ENCODE results near the gene PSENEN.

Gene PSENEN

DNA sequence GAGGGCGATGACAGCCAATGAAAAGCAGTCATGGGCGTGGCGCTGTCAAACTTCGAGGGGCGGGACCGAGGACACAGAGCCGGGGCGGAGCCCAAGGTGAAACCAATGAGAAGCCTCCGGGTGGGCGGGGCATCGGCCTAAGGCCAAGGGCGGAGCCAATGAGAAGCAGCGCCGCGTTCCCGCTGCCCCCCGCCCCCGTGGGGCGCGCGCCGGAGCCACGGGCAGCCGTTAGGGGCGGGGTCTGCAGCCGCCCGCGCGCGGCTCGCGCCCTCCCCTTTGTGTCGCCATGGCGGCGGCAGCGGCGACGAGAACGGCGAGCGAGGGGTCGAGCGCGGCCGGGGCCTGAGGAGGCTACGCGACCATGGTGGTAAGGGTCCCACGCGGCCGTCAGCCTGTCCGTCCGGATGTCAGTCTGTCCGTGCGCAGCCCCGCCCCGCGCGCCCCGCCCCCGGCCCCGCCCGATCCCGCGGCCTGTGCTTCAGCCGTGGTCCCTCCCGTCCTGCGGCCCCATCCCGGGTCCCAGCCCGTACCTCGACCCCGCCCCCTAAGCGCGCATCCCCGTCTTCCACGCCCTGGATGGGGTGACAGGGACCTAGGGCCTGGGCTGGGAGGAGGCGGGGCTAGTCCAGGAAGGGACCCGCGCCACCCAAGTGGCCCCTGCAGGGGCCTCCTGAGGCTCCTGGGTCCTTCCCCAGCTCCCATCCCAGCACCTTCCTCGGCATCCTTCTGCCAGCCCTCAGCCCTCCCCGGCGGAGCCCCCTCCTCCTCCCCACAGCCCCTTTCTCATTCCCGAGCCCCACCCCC lies 30.0 kb downstream of the PSENEN start, which contains the start of gene ARHGAP33:
Gene ARHGAP33 (plus strand): TSS at position 267 of the 804 bp plus-strand sequence. CDS start 95 bp downstream, at position 362.
- peaks cover 22 to 25% of the 10 kb centered on the region in 2 experiments for H3K36me3 ChIP-seq (ENCODE audit: control insufficient read depth in 2 of 2, insufficient read depth in 1 of 2, low read length in 2 of 2)
- ChIA-PET POLR2A (interaction anchor here (0.9 to 3.8 kb wide), 5 partner anchors 8 to 34 kb away, joined by 3 to 39 read pairs (median 8); partner anchors contain the start of genes IGFLR1, LIN37, PSENEN and U2AF1L4), CTCF (no interaction called here)
- H3K9me3 ChIP-seq (ENCODE audit: control insufficient read depth, insufficient read depth, low read depth, low read length): no peaks in the 10 kb centered on the region
- H3K4me3 ChIP-seq (ENCODE audit: low read depth, low read length): peak within 1 kb of the TSS; percentile 59
- H3K4me1 ChIP-seq (ENCODE audit: control insufficient read depth, insufficient read depth, low read length): peaks cover 24% of the 10 kb centered on the region
- peak within 1 kb of the TSS; percentile 48; the same call in 1 of the 2 replicates for H3K27ac ChIP-seq (ENCODE audit: extremely low read depth, low read depth, low read length)
- TF ChIP-seq, protein P1, sequence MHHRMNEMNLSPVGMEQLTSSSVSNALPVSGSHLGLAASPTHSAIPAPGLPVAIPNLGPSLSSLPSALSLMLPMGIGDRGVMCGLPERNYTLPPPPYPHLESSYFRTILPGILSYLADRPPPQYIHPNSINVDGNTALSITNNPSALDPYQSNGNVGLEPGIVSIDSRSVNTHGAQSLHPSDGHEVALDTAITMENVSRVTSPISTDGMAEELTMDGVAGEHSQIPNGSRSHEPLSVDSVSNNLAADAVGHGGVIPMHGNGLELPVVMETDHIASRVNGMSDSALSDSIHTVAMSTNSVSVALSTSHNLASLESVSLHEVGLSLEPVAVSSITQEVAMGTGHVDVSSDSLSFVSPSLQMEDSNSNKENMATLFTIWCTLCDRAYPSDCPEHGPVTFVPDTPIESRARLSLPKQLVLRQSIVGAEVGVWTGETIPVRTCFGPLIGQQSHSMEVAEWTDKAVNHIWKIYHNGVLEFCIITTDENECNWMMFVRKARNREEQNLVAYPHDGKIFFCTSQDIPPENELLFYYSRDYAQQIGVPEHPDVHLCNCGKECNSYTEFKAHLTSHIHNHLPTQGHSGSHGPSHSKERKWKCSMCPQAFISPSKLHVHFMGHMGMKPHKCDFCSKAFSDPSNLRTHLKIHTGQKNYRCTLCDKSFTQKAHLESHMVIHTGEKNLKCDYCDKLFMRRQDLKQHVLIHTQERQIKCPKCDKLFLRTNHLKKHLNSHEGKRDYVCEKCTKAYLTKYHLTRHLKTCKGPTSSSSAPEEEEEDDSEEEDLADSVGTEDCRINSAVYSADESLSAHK (tag by site-specific recombination; IDR thresholded peaks at IDR 0.05): no peak
- TF ChIP-seq, protein P2, sequence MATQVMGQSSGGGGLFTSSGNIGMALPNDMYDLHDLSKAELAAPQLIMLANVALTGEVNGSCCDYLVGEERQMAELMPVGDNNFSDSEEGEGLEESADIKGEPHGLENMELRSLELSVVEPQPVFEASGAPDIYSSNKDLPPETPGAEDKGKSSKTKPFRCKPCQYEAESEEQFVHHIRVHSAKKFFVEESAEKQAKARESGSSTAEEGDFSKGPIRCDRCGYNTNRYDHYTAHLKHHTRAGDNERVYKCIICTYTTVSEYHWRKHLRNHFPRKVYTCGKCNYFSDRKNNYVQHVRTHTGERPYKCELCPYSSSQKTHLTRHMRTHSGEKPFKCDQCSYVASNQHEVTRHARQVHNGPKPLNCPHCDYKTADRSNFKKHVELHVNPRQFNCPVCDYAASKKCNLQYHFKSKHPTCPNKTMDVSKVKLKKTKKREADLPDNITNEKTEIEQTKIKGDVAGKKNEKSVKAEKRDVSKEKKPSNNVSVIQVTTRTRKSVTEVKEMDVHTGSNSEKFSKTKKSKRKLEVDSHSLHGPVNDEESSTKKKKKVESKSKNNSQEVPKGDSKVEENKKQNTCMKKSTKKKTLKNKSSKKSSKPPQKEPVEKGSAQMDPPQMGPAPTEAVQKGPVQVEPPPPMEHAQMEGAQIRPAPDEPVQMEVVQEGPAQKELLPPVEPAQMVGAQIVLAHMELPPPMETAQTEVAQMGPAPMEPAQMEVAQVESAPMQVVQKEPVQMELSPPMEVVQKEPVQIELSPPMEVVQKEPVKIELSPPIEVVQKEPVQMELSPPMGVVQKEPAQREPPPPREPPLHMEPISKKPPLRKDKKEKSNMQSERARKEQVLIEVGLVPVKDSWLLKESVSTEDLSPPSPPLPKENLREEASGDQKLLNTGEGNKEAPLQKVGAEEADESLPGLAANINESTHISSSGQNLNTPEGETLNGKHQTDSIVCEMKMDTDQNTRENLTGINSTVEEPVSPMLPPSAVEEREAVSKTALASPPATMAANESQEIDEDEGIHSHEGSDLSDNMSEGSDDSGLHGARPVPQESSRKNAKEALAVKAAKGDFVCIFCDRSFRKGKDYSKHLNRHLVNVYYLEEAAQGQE (tag by site-specific recombination; IDR thresholded peaks at IDR 0.05): no peak
- TF ChIP-seq ZNF354C (tag by site-specific recombination; IDR thresholded peaks at IDR 0.05; ENCODE audit: borderline replicate concordance, low read depth) (no peak), ZNF76 (tag by site-specific recombination; IDR thresholded peaks at IDR 0.05; ENCODE audit: borderline replicate concordance, low read depth) (peak; percentile 46; the same call in 1 of the 2 replicates), ZNF585B (tag by site-specific recombination; IDR thresholded peaks at IDR 0.05) (no peak), ZBTB17 (tag by site-specific recombination; IDR thresholded peaks at IDR 0.05) (no peak), ZNF561 (tag by site-specific recombination; IDR thresholded peaks at IDR 0.05; ENCODE audit: borderline replicate concordance) (peak; percentile 91; the same call in 1 of the 2 replicates), YY1 (tag by site-specific recombination; IDR thresholded peaks at IDR 0.05) (peak; percentile 73; the same call in 1 of the 2 replicates), ZBTB48 (tag by site-specific recombination; IDR thresholded peaks at IDR 0.05) (peak; percentile 79), ZNF510 (tag by site-specific recombination; IDR thresholded peaks at IDR 0.05; ENCODE audit: insufficient replicate concordance) (no peak), ZNF600 (tag by site-specific recombination; IDR thresholded peaks at IDR 0.05) (0 out of 2 replicates have a peak, but pooled peaks have one; percentile 8), ZBTB20 (tag by site-specific recombination; IDR thresholded peaks at IDR 0.05) (peak; percentile 22; the same call in 1 of the 2 replicates), IKZF3 (tag by site-specific recombination; IDR thresholded peaks at IDR 0.05) (peak; percentile 51; the same call in 1 of the 2 replicates), ZNF16 (tag by site-specific recombination; IDR thresholded peaks at IDR 0.05; ENCODE audit: low read depth) (no peak), KLF10 (tag by site-specific recombination; IDR thresholded peaks at IDR 0.05) (peak; percentile 98), SP3 (tag by site-specific recombination; IDR thresholded peaks at IDR 0.05) (peak; percentile 96), KLF9 (tag by site-specific recombination; IDR thresholded peaks at IDR 0.05; ENCODE audit: low read depth) (peak; percentile 89), GLIS2 (tag by site-specific recombination; IDR thresholded peaks at IDR 0.05) (peak; percentile 78), SP2 (tag by site-specific recombination; IDR thresholded peaks at IDR 0.05) (peak; percentile 99), ZNF664 (tag by site-specific recombination; IDR thresholded peaks at IDR 0.05) (no peak)
- TF ChIP-seq, protein P3, sequence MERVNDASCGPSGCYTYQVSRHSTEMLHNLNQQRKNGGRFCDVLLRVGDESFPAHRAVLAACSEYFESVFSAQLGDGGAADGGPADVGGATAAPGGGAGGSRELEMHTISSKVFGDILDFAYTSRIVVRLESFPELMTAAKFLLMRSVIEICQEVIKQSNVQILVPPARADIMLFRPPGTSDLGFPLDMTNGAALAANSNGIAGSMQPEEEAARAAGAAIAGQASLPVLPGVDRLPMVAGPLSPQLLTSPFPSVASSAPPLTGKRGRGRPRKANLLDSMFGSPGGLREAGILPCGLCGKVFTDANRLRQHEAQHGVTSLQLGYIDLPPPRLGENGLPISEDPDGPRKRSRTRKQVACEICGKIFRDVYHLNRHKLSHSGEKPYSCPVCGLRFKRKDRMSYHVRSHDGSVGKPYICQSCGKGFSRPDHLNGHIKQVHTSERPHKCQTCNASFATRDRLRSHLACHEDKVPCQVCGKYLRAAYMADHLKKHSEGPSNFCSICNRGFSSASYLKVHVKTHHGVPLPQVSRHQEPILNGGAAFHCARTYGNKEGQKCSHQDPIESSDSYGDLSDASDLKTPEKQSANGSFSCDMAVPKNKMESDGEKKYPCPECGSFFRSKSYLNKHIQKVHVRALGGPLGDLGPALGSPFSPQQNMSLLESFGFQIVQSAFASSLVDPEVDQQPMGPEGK (tag by site-specific recombination; IDR thresholded peaks at IDR 0.05): peak; percentile 61
- TF ChIP-seq, protein P4, sequence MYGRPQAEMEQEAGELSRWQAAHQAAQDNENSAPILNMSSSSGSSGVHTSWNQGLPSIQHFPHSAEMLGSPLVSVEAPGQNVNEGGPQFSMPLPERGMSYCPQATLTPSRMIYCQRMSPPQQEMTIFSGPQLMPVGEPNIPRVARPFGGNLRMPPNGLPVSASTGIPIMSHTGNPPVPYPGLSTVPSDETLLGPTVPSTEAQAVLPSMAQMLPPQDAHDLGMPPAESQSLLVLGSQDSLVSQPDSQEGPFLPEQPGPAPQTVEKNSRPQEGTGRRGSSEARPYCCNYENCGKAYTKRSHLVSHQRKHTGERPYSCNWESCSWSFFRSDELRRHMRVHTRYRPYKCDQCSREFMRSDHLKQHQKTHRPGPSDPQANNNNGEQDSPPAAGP (tag by site-specific recombination; IDR thresholded peaks at IDR 0.05): 0 out of 2 replicates have a peak, but pooled peaks have one; percentile 11
- TF ChIP-seq, protein P5, sequence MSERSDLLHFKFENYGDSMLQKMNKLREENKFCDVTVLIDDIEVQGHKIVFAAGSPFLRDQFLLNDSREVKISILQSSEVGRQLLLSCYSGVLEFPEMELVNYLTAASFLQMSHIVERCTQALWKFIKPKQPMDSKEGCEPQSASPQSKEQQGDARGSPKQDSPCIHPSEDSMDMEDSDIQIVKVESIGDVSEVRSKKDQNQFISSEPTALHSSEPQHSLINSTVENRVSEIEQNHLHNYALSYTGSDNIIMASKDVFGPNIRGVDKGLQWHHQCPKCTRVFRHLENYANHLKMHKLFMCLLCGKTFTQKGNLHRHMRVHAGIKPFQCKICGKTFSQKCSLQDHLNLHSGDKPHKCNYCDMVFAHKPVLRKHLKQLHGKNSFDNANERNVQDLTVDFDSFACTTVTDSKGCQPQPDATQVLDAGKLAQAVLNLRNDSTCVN (tag by site-specific recombination; optimal IDR thresholded peaks at IDR 0.05): peak; percentile 86
